Right atrium auricular region (tissue), 2 donors: ENCODE results near the gene ABCB9. TPM values are rescaled to one million over a fixed set of nuclear protein-coding genes. Genes with fewer than 3 reads are reported as not detected.

Source experiments
- DNase-seq: peaks from one replicate; pipeline ENCODE4 v3.0.0-alpha.2; 2019; ENCODE audit warnings: low spot score
- H3K27ac ChIP-seq, 2 donors: fragments of 200-600 bp; sonication (generic); 1 replicate in 1 of 2; 2 replicates in 1 of 2; pipeline ENCODE4 v1.5.1; 2016 to 2019
- H3K27me3 ChIP-seq, 2 donors: fragments of 200-600 bp; sonication (generic); one replicate each; pipeline versions ENCODE4 v1.5.1 to v1.6.0; 2017 to 2019
- H3K36me3 ChIP-seq: fragments of 200-600 bp; sonication (generic); one replicate; pipeline ENCODE4 v1.5.1; 2016
- H3K4me1 ChIP-seq, 2 donors: fragments of 200-600 bp; sonication (generic); one replicate each; pipeline versions ENCODE4 v1.5.1 to v1.6.0; 2017 to 2019
- H3K4me3 ChIP-seq, 2 donors: fragments of 200-600 bp; sonication (generic); 1 replicate in 1 of 2; 2 replicates in 1 of 2; pipeline ENCODE4 v1.5.1; 2017 to 2019; ENCODE audit warnings: mild to moderate bottlenecking in 1 of 2, moderate library complexity in 1 of 2
- H3K9me3 ChIP-seq, 2 donors: fragments of 200-600 bp; sonication (generic); one replicate each; pipeline ENCODE4 v1.5.1; 2019
- total RNA-seq, 2 donors: library from RNA; depleted of rRNA; stranded (reverse); fragments of >200 nt; gene quantifications; one replicate each; pipeline ENCODE4 v1.1.0, GENCODE V29; 2016
- TF ChIP-seq, protein P1 (sequence below), 2 donors: fragments of 200-600 bp; sonication (generic); IDR thresholded peaks; one replicate each; pipeline ENCODE4 v1.5.1; 2019; ENCODE audit warnings: antibody characterized with exemption in 2 of 2

Gene ABCB9
- total RNA-seq, 2 donors from 2014 or later, result 4.9 to 5.7 TPM

DNA sequence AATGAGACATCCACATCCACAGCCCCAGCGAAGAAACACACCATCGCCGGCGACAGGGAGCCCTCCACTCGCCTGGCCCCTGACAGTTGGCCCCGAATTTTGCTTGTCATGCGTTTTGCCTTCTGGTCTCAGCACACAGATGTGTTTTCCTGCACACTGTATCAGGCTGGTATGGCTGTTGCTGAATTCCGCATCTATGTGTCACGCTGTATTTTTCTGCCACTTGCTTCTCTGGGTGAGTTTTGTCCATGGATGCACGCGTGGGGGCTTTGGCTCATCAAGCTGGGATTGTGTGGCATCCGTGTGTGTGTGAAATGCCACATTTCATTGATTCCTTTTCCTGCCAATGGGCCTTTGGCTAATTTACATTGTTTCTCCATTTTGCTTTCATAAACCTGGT is 40.7 kb upstream of the ABCB9 start:
- Histone ChIP-seq H3K4me1 (no peaks in the 10 kb centered on the region), H3K9me3 (no peaks in the 10 kb centered on the region), H3K27ac (no peak overlapping the region), H3K36me3 (peaks cover 30% of the 10 kb centered on the region), H3K27me3 (no peaks in the 10 kb centered on the region), H3K4me3 (no peak overlapping the region)
- TF ChIP-seq, protein P1, sequence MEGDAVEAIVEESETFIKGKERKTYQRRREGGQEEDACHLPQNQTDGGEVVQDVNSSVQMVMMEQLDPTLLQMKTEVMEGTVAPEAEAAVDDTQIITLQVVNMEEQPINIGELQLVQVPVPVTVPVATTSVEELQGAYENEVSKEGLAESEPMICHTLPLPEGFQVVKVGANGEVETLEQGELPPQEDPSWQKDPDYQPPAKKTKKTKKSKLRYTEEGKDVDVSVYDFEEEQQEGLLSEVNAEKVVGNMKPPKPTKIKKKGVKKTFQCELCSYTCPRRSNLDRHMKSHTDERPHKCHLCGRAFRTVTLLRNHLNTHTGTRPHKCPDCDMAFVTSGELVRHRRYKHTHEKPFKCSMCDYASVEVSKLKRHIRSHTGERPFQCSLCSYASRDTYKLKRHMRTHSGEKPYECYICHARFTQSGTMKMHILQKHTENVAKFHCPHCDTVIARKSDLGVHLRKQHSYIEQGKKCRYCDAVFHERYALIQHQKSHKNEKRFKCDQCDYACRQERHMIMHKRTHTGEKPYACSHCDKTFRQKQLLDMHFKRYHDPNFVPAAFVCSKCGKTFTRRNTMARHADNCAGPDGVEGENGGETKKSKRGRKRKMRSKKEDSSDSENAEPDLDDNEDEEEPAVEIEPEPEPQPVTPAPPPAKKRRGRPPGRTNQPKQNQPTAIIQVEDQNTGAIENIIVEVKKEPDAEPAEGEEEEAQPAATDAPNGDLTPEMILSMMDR (IDR thresholded peaks at IDR 0.05), result no peak
- DNase-seq, result no peak

DNA sequence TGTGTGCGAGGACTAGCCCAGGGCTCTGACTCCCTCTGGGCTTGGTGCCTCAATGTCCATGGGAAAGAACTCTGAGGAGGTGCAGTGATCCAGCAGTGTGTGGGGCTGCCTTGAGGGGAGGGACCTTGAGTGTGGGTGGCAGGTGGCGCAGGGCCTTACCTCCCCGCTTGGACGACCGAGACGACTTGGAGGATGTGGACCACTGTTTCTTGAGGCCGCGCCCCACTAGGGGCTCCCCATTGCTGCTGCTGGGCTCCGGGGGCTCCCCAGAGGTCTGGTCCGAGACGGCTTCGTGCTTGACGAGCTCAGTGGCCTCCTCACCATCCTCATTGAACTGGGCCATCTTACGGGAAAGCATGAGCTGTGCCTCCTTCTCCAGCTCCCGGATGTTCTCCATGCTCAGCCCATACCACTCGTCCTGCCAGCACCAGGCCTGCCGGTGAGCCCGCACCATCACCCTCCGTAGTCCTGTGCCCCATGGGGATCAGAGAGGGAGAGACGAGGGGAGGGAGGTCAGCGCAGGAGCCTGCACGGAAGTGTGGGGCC is 38.9 kb upstream of the ABCB9 start:
- Histone ChIP-seq H3K4me1 (no peaks in the 10 kb centered on the region), H3K27ac (no peak overlapping the region), H3K4me3 (no peak overlapping the region), H3K27me3 (no peaks in the 10 kb centered on the region), H3K36me3 (peaks cover 43% of the 10 kb centered on the region), H3K9me3 (no peaks in the 10 kb centered on the region)
- TF ChIP-seq, protein P1 (IDR thresholded peaks at IDR 0.05), result no peak
- DNase-seq, result no peak

DNA sequence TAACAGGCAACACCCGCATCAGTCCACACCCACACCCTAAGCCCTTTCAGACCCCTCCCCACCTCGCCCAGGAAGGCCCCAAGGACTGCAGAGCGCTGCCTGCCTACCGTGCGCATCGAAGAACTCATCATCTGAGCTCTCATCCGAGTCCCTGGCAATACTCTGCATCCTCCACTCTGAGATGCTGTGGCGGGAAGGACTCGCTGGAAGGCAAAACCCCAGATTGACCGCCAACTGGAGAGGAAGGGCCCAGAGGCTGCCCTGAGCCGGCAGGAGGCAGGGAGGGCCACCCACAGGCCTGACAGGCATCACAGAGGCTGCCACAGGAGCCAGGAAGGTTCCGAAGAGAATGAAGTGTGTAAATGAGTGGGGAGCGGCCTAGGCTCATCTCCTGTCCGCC is 38.0 kb upstream of the ABCB9 start:
- no peak for DNase-seq
- TF ChIP-seq, protein P1 (IDR thresholded peaks at IDR 0.05), result no peak
- no peaks in the 10 kb centered on the region for H3K4me1 ChIP-seq
- no peaks in the 10 kb centered on the region for H3K9me3 ChIP-seq
- no peak overlapping the region for H3K27ac ChIP-seq
- H3K36me3 ChIP-seq, result peaks cover 42% of the 10 kb centered on the region
- no peak overlapping the region for H3K4me3 ChIP-seq
- no peaks in the 10 kb centered on the region for H3K27me3 ChIP-seq

DNA sequence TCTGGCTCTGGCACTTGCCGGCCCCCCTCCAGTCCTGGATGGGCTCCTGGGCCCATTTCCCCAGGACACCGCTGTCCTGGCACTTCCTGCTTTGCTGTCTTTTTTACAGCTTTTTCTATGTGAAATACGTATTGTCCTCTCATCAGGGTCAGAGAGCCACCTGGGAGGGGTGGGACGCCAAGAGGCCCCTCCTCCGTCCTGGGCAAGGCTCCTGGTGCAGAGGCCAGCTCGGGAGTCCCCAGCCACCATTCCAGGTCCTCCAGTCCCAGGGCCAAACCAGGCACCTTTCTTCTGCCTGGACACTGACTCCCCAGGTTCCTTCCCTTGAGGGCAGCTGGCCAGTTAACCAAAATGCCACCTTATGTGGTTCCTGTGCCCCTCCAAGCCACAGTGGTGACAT is 37.0 kb upstream of the ABCB9 start:
- peaks cover 40% of the 10 kb centered on the region for H3K36me3 ChIP-seq
- H3K27me3 ChIP-seq, result no peaks in the 10 kb centered on the region
- no peaks in the 10 kb centered on the region for H3K9me3 ChIP-seq
- no peak overlapping the region for H3K4me3 ChIP-seq
- no peak for DNase-seq
- no peak overlapping the region for H3K27ac ChIP-seq
- H3K4me1 ChIP-seq, result no peaks in the 10 kb centered on the region
- TF ChIP-seq, protein P1 (IDR thresholded peaks at IDR 0.05), result no peak

DNA sequence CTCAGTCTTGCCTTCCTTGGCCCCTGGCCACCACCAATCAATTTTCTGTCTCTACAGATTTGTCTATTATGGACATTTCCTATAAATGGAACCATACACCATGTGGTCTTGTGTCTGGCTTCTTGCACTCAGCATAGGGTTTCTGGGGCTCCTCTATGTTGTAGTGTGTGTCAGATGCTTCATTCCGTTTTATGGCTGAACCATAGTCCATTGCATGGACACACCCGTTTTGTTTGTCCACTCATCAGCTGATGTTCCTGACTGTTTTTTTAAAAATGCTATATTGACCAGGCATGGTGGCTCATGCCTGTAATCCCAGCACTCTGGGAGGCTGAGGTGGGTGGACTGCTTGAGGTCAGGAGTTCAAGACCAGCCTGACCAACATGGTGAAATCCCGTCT is 35.2 kb upstream of the ABCB9 start:
- Histone ChIP-seq H3K4me3 (no peak overlapping the region), H3K4me1 (peaks cover 0 to 1% of the 10 kb centered on the region in 2 donors), H3K36me3 (peaks cover 40% of the 10 kb centered on the region), H3K27me3 (no peaks in the 10 kb centered on the region), H3K9me3 (no peaks in the 10 kb centered on the region), H3K27ac (no peak overlapping the region)
- DNase-seq, result no peak
- TF ChIP-seq, protein P1 (IDR thresholded peaks at IDR 0.05), result no peak

DNA sequence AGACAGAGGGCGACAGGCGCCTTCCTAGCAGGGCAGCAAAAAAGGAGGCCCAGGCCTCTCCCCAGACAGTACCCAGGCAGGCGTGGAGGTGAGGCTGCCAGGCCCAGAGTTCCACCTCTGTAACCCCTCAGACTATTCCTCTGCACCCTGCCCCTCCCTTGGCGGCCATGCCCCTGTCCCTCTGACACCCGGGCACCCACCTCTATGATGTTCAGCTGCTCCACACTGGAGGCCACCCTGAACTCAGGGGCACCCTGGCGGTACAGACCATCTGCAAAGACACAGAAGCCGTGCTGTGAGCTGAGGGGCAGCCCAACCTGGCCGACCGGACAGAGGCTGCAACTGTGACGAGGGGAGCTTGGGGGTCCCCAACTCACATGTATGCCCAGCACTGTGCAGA is 34.3 kb upstream of the ABCB9 start:
- Histone ChIP-seq H3K9me3 (no peaks in the 10 kb centered on the region), H3K27ac (no peak overlapping the region), H3K36me3 (peaks cover 40% of the 10 kb centered on the region), H3K4me3 (no peak overlapping the region), H3K4me1 (peaks cover 0 to 10% of the 10 kb centered on the region in 2 donors), H3K27me3 (no peaks in the 10 kb centered on the region)
- TF ChIP-seq, protein P1 (IDR thresholded peaks at IDR 0.05), result no peak
- DNase-seq, result no peak
